Endothelial cell of umbilical vein (primary cell): ENCODE measurements around the gene INSIG2. TPM values are rescaled to one million over a fixed set of nuclear protein-coding genes. Genes with fewer than 3 reads are reported as not detected.

Experiments used
- BruUV-seq: library from RNA; stranded (reverse); fragments of 400-500 nt; replicated peaks from 2 replicates; lab custom pipeline; 2021; lab: Mats Ljungman, UMichigan
- CTCF ChIA-PET: fragments of 300-600, 350-600 bp; sonication (Branson Sonifier 250); formaldehyde crosslinking; loops from one replicate; lab custom pipeline; 2021; ENCODE audit warnings: antibody characterized with exemption, inconsistent platforms; lab: Charles Lee
- POLR2A ChIA-PET: fragments of 300-600, 350-600 bp; sonication (Branson Sonifier 250); formaldehyde crosslinking; loops from one replicate; lab custom pipeline; 2021; ENCODE audit warnings: antibody characterized with exemption, inconsistent platforms; lab: Charles Lee
- DNase-seq: peaks from one replicate; pipeline ENCODE4 v3.0.0-alpha.2; 2011; ENCODE audit warnings: low read depth, low spot score
- FAIRE-seq: peaks from 2 replicates; lab custom pipeline; 2011; peaks lifted over from hg19 to GRCh38; lab: Jason Lieb, UNC
- H2AFZ ChIP-seq: 2 replicates; pipeline ENCODE4 v1.6.0; 2012; ENCODE audit warnings: low read depth, low read length, control low read depth, inconsistent platforms
- H3K27ac ChIP-seq: 2 replicates; pipeline ENCODE4 v1.5.1; 2011; ENCODE audit warnings: low read depth, mild to moderate bottlenecking, control low read depth, low read length, moderate library complexity; ENCODE audit not compliant: insufficient read depth
- H3K27me3 ChIP-seq, 2 experiments: 2 replicates each; pipeline versions ENCODE4 v1.6.0 to v1.6.1; 2011; ENCODE audit warnings: low read length in 2 of 2, mixed read lengths in 1 of 2; ENCODE audit not compliant: control insufficient read depth in 2 of 2, insufficient read depth in 2 of 2
- H3K36me3 ChIP-seq, 2 experiments: 2 replicates in 1 of 2; 3 replicates in 1 of 2; pipeline ENCODE4 v1.5.1; 2011; ENCODE audit warnings: low read length in 2 of 2, mild to moderate bottlenecking in 1 of 2, moderate library complexity in 1 of 2; ENCODE audit not compliant: control insufficient read depth in 2 of 2, insufficient read depth in 2 of 2; ENCODE audit errors: extremely low read depth in 1 of 2
- H3K4me1 ChIP-seq: 3 replicates; pipeline ENCODE4 v1.5.1; 2011; ENCODE audit warnings: mild to moderate bottlenecking, low read length; ENCODE audit not compliant: control insufficient read depth, insufficient read depth; ENCODE audit errors: extremely low read depth
- H3K4me2 ChIP-seq: 2 replicates; pipeline ENCODE4 v1.6.1; 2011; ENCODE audit warnings: low read length, control low read depth, mixed read lengths; ENCODE audit not compliant: insufficient read depth
- H3K4me3 ChIP-seq, 3 experiments: fragments of 200-600 bp in 1 of 3; sonication (generic), shearing (Covaris generic) in 1 of 3; replicated peaks in 1 of 3; 2 replicates each; pipeline ENCODE4 v1.5.1; 2011 to 2016; ENCODE audit warnings: control low read depth in 3 of 3, low read length in 3 of 3, mild to moderate bottlenecking in 2 of 3, inconsistent platforms in 1 of 3, low read depth in 1 of 3, moderate library complexity in 1 of 3; ENCODE audit not compliant: insufficient read depth in 1 of 3
- H3K79me2 ChIP-seq: 2 replicates; pipeline ENCODE4 v1.6.0; 2012; ENCODE audit warnings: low read length, inconsistent platforms; ENCODE audit not compliant: control insufficient read depth, insufficient read depth
- H3K9ac ChIP-seq: replicated peaks from 2 replicates; pipeline ENCODE3; 2011; ENCODE audit warnings: low read length, control low read depth; ENCODE audit not compliant: insufficient read depth; ENCODE audit errors: extremely low read depth
- H3K9me1 ChIP-seq: replicated peaks from 3 replicates; pipeline ENCODE4 v1.6.0; 2011; ENCODE audit warnings: mild to moderate bottlenecking, low read length; ENCODE audit not compliant: control insufficient read depth, insufficient read depth; ENCODE audit errors: extremely low read depth
- H3K9me3 ChIP-seq: replicated peaks from 2 replicates; pipeline ENCODE4 v1.5.1; 2012; ENCODE audit warnings: low read length, inconsistent platforms; ENCODE audit not compliant: control insufficient read depth, insufficient read depth
- H4K20me1 ChIP-seq: replicated peaks from 2 replicates; pipeline ENCODE3; 2011; ENCODE audit warnings: mild to moderate bottlenecking, low read length; ENCODE audit not compliant: control insufficient read depth, insufficient read depth; ENCODE audit errors: extremely low read depth
- CTCF ChIP-seq, 2 donors: IDR thresholded peaks; 1 replicate in 1 of 2; 2 replicates in 1 of 2; pipeline ENCODE4 v1.5.1; 2011; ENCODE audit warnings: low read length in 2 of 2, mild to moderate bottlenecking in 2 of 2, moderate library complexity in 2 of 2, control low read depth in 1 of 2, inconsistent platforms in 1 of 2, low read depth in 1 of 2; ENCODE audit not compliant: insufficient read depth in 1 of 2; ENCODE audit errors: extremely low read depth in 1 of 2
- EZH2 ChIP-seq: IDR thresholded peaks from 2 replicates; pipeline ENCODE4 v1.6.1; 2012; ENCODE audit warnings: borderline replicate concordance, low read depth, mild to moderate bottlenecking, moderate library complexity, low read length, inconsistent platforms; ENCODE audit not compliant: severe bottlenecking
- FOS ChIP-seq: IDR thresholded peaks from 2 replicates; pipeline ENCODE4 v1.6.1; 2011; ENCODE audit warnings: mild to moderate bottlenecking, low read length, moderate library complexity, borderline replicate concordance; ENCODE audit not compliant: insufficient read depth
- GATA2 ChIP-seq: IDR thresholded peaks from 2 replicates; pipeline ENCODE4 v1.7.0; 2011; ENCODE audit warnings: low read depth, mild to moderate bottlenecking, moderate library complexity, mixed read lengths, low read length; ENCODE audit not compliant: insufficient read length, insufficient read depth
- JUN ChIP-seq: IDR thresholded peaks from 2 replicates; pipeline ENCODE4 v1.6.1; 2011; ENCODE audit warnings: borderline replicate concordance, low read depth; ENCODE audit not compliant: insufficient read length, insufficient read depth
- MAX ChIP-seq: IDR thresholded peaks from 2 replicates; pipeline ENCODE4 v1.6.1; 2011; ENCODE audit not compliant: insufficient read depth, insufficient read length
- MYC ChIP-seq: IDR thresholded peaks from one replicate; pipeline ENCODE4 v1.6.1; 2011; ENCODE audit warnings: mild to moderate bottlenecking, low read depth, low read length
- POLR2A ChIP-seq: IDR thresholded peaks from 2 replicates; pipeline ENCODE4 v1.6.1; 2012; ENCODE audit warnings: low read depth, mild to moderate bottlenecking, control low read depth, low read length
- POLR2AphosphoS5 ChIP-seq: IDR thresholded peaks from 2 replicates; pipeline ENCODE4 v1.6.1; 2012; ENCODE audit warnings: low read depth, mild to moderate bottlenecking, control low read depth, low read length, moderate library complexity; ENCODE audit not compliant: insufficient read depth
- dilution Hi-C: fragments of 300-500 bp; cut with MboI; formaldehyde crosslinking; loops from one replicate; pipeline ENCODE4 v1.15.0; 2019; ENCODE audit warnings: low sequenced_read_pairs; ENCODE audit not compliant: extremely low pct_ligation_motif_present
- intact Hi-C: fragments of 100-400 bp; cut with micrococcal nuclease; formaldehyde crosslinking; loops from one replicate; pipeline ENCODE4 v1.10.0; 2022
- polyA plus RNA-seq, 4 experiments: library from polyadenylated mRNA; depleted of rRNA in 3 of 4; stranded (reverse) in 3 of 4; unstranded in 1 of 4; fragments of >200 nt; gene quantifications; 2 replicates each; pipeline versions ENCODE4 v1.2.1 to v1.2.3, GENCODE V29; 2011 to 2012; ENCODE audit warnings: missing spikeins in 1 of 4
- total RNA-seq: library from RNA; stranded (reverse); gene quantifications from 2 replicates; pipeline ENCODE4 v1.2.3, GENCODE V29; 2021

The INSIG2 gene
- total and polyA plus RNA-seq, 2 donors (not counting 3 experiments of a cell fraction or from before 2014, with no cell fraction given) = 24.1 to 26.9 TPM

GRCh38 chr2:118119761-118120400 is 31.6 kb downstream of the INSIG2 start:
- Histone ChIP-seq H3K9me3 (no peaks in the 10 kb centered on the region), H3K27ac (no peak overlapping the region), H3K79me2 (no peaks in the 10 kb centered on the region), H3K4me1 (peaks cover 28% of the 10 kb centered on the region), H3K4me3 (no peak overlapping the region), H3K27me3 (no peaks in the 10 kb centered on the region), H3K9me1 (no peaks in the 10 kb centered on the region), H3K9ac (no peak overlapping the region), H3K4me2 (no peak overlapping the region), H2AFZ (no peak overlapping the region), H3K36me3 (no peaks in the 10 kb centered on the region), H4K20me1 (no peaks in the 10 kb centered on the region)
- TF ChIP-seq POLR2A (no peak), MAX (no peak), CTCF (IDR thresholded peaks at IDR 0.05; ENCODE audit: extremely low read depth in 1 of 2, insufficient read depth in 1 of 2, low read depth in 1 of 2, low read length in 2 of 2) (no peak), POLR2AphosphoS5 (no peak), JUN (no peak), FOS (no peak), MYC (no peak), EZH2 (no peak), GATA2 (no peak)
- dilution Hi-C loops = no loop called here
- intact Hi-C loops = no loop called here
- POLR2A ChIA-PET = no interaction called here
- DNase-seq (no peak), FAIRE-seq (no peak)
- CTCF ChIA-PET = interaction anchor here (1.3 to 4.1 kb wide), 3 partner anchors 31 to 736 kb away, joined by 4 to 21 read pairs (median 8); partner anchors contain the start of gene INSIG2
- BruUV-seq = no TSS peak
